KMS-11 (cell line): ENCODE results near the gene PPARA.

Experiments
- H2AFZ ChIP-seq: fragments of 200-600 bp; sonication (generic); 2 replicates; pipeline ENCODE4 v1.6.1; 2016; ENCODE audit warnings: antibody characterized with exemption, mixed run types, low read depth
- H3K27ac ChIP-seq: fragments of 200-600 bp; sonication (generic); 2 replicates; pipeline ENCODE4 v1.6.1; 2016; ENCODE audit warnings: mild to moderate bottlenecking, mixed run types
- H3K27me3 ChIP-seq: fragments of 200-600 bp; sonication (generic); 2 replicates; pipeline ENCODE4 v1.6.1; 2017; ENCODE audit warnings: mild to moderate bottlenecking, low read depth, mixed run types, moderate library complexity; ENCODE audit not compliant: insufficient read depth
- H3K36me3 ChIP-seq: fragments of 200-600 bp; sonication (generic); 2 replicates; pipeline ENCODE4 v1.6.1; 2017; ENCODE audit warnings: mild to moderate bottlenecking, mixed run types; ENCODE audit not compliant: insufficient read depth
- H3K4me1 ChIP-seq: fragments of 200-600 bp; sonication (generic); 2 replicates; pipeline ENCODE4 v1.6.1; 2016; ENCODE audit warnings: mild to moderate bottlenecking, low read depth, mixed run types; ENCODE audit not compliant: poor library complexity, severe bottlenecking
- H3K4me2 ChIP-seq: fragments of 200-600 bp; sonication (generic); 2 replicates; pipeline ENCODE4 v1.7.0; 2016; ENCODE audit warnings: mild to moderate bottlenecking, mixed run types
- H3K4me3 ChIP-seq: fragments of 200-600 bp; sonication (generic); IDR thresholded peaks from 2 replicates; pipeline ENCODE4 v1.6.1; 2017; ENCODE audit warnings: low read depth, low read length, mixed read lengths; ENCODE audit not compliant: insufficient read depth
- H3K79me2 ChIP-seq: fragments of 200-600 bp; sonication (generic); 2 replicates; pipeline ENCODE4 v1.6.1; 2016; ENCODE audit warnings: low read depth, mixed run types; ENCODE audit not compliant: insufficient read depth
- H3K9ac ChIP-seq: fragments of 200-600 bp; sonication (generic); 2 replicates; pipeline ENCODE4 v1.6.1; 2016; ENCODE audit warnings: mild to moderate bottlenecking, mixed run types
- H4K20me1 ChIP-seq: fragments of 200-600 bp; sonication (generic); 2 replicates; pipeline ENCODE4 v1.6.1; 2016; ENCODE audit warnings: mild to moderate bottlenecking, mixed run types; ENCODE audit not compliant: insufficient read depth
- TF ChIP-seq, protein P1 (sequence below): fragments of 200-600 bp; sonication (generic); conservative IDR thresholded peaks from 2 replicates; pipeline ENCODE4 v1.6.1; 2017; ENCODE audit warnings: low read depth, mild to moderate bottlenecking, antibody characterized with exemption, low read length, moderate library complexity, mixed read lengths

Gene PPARA

DNA sequence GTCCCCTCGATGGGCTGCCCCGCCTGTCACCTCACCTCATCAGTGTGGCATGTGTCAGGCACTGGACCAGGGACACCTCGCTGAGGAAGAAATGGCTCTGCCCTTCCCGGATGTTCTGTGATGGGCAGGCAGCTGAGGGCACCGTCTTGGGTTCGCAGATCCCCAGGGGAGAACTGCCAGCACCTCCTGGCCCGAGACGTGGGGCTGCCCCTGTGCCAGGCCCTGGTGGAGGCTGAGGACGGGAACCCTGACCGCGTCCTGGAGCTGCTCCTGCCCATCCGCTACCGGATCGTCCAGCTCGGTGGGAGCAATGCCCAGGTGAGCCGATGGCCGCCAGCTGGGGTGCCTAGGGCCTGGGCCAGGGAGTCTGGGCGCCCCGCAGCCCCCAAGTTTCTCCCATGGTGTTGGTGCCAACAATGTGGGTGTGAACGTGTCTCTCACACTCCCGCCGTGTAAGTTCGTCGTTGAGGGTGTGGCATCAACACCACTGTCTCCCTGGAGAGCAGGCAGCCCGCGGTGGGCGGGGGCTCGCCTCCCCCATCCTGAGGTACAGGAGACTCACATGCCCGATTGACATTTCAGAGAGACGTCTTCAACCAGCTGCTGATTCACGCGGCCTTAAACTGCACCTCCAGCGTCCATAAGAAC is 139.0 kb downstream of the PPARA start:
- TF ChIP-seq, protein P1, sequence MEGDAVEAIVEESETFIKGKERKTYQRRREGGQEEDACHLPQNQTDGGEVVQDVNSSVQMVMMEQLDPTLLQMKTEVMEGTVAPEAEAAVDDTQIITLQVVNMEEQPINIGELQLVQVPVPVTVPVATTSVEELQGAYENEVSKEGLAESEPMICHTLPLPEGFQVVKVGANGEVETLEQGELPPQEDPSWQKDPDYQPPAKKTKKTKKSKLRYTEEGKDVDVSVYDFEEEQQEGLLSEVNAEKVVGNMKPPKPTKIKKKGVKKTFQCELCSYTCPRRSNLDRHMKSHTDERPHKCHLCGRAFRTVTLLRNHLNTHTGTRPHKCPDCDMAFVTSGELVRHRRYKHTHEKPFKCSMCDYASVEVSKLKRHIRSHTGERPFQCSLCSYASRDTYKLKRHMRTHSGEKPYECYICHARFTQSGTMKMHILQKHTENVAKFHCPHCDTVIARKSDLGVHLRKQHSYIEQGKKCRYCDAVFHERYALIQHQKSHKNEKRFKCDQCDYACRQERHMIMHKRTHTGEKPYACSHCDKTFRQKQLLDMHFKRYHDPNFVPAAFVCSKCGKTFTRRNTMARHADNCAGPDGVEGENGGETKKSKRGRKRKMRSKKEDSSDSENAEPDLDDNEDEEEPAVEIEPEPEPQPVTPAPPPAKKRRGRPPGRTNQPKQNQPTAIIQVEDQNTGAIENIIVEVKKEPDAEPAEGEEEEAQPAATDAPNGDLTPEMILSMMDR, result no peak
- Histone ChIP-seq H4K20me1 (no peaks in the 10 kb centered on the region), H2AFZ (no peak overlapping the region), H3K27ac (no peak overlapping the region), H3K9ac (no peak overlapping the region), H3K4me1 (peaks cover 17% of the 10 kb centered on the region), H3K27me3 (no peaks in the 10 kb centered on the region), H3K4me2 (no peak overlapping the region), H3K4me3 (no peak overlapping the region), H3K79me2 (no peaks in the 10 kb centered on the region), H3K36me3 (no peaks in the 10 kb centered on the region)

DNA sequence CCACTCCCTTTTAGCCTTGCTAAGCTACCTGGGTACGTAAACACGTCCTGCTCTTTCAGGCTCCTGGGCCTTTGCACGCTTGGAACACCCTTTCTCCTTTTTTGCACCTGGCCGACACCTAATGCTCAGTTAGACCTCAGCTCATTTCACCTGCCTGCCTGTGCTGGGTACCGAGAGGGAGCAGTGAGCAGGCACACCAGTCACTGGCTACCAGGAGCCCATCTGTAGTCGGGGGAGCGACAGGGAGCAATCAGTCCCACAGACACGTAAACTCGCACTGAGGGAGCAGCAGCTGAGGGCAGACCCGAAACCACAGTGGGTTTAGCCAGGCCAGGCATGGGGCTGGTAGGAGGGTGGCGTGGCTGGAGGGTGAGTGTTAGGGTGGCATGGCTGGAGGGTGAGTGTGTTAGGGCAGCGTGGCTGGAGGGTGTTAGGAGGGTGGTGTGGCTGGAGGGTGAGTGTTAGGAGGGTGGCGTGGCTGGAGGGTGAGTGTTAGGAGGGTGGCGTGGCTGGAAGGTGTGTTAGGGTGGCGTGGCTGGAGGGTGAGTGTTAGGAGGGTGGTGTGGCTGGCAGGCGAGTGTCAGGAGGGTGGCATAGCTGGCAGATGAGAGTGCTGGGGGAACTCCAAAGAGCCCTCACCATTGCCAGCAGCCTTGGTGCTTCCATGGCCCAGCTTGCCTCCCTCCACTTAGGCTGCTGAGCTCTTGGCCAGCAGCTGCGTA is 140.0 kb downstream of the PPARA start:
- Histone ChIP-seq H3K4me1 (peaks cover 24% of the 10 kb centered on the region), H3K79me2 (no peaks in the 10 kb centered on the region), H3K4me3 (no peak overlapping the region), H3K9ac (no peak overlapping the region), H3K27me3 (no peaks in the 10 kb centered on the region), H2AFZ (no peak overlapping the region), H3K36me3 (no peaks in the 10 kb centered on the region), H4K20me1 (no peaks in the 10 kb centered on the region), H3K4me2 (no peak overlapping the region), H3K27ac (no peak overlapping the region)
- TF ChIP-seq, protein P1, result no peak

DNA sequence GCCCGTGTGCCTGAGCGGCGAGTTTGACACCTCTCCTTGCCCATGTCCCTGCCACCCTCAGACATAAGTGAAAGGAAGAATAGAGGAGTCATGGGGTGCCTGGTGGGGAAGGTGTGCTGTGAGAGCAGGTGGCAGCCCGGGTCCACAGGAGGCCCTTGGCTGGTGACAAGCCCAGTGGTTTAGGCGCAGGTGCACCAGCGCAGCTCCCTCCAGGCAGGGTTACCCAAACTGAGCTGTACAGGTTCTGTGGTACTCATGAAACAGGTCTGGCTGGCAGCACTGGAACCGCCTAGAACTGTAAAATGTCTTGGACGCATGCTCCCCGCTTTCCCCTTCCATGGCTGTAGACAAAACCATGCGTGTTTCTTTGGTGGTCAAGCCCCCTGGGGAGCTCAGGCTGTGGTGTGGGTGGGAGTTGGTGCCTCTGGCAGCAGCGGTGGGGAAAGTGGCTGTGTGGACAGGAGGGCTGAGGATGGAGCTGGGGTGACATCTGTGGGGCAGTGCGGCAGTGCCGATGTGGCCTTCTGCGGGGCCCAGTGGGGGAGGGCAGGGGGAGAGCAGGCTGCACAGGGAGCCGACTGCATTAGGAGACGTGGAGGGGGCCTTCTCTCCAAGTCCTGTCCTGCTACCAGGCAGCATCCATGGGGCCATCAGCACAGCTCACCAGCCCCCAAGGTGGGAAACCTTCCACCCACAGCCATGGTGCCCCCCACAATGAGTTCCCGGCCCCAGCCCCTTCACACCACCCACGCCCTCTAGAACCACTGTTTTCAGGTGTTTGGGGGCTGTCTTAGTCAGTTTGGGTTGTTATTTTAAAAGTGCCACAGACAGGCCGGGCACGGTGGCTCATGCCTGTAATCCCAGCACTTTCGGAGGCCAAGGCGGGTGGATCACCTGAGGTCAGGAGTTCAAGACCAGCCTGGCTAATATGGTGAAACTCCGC is 140.8 kb downstream of the PPARA start:
- TF ChIP-seq, protein P1, result no peak
- H3K4me1 ChIP-seq, result peaks cover 31% of the 10 kb centered on the region

DNA sequence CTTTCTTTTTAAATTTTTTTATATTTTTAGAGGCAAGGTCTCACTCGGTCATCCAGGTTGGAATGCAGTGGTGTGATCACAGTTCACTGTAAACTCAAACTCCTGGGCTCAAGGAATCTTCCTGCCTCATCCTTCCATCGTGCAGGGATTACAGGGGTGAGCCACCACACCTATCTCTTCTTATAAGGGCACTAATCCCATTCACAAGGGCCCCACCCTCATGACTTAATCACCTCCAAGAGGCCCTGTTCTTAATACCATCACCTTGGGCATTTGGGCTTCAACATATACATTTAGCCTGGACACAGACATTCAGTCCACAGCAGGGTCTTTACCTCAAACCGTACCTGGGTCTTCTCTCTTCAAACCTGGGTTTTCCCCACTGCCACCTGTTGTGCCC is 141.8 kb downstream of the PPARA start:
- Histone ChIP-seq H4K20me1 (no peaks in the 10 kb centered on the region), H2AFZ (no peak overlapping the region), H3K9ac (no peak overlapping the region), H3K4me3 (no peak overlapping the region), H3K4me1 (peaks cover 31% of the 10 kb centered on the region), H3K36me3 (no peaks in the 10 kb centered on the region), H3K27me3 (no peaks in the 10 kb centered on the region), H3K4me2 (no peak overlapping the region), H3K79me2 (peaks cover 2% of the 10 kb centered on the region; the same call in 1 of the 2 replicates), H3K27ac (no peak overlapping the region)
- TF ChIP-seq, protein P1, result no peak

More for the DNA sequence above, 140.8 kb downstream of the PPARA start:
- H3K36me3 ChIP-seq, result no peaks in the 10 kb centered on the region
- H2AFZ ChIP-seq, result no peak overlapping the region
- H3K4me3 ChIP-seq, result no peak overlapping the region
- H3K27ac ChIP-seq, result no peak overlapping the region
- no peak overlapping the region for H3K4me2 ChIP-seq
- H3K9ac ChIP-seq, result no peak overlapping the region
- H3K79me2 ChIP-seq, result no peaks in the 10 kb centered on the region
- no peaks in the 10 kb centered on the region for H4K20me1 ChIP-seq
- no peaks in the 10 kb centered on the region for H3K27me3 ChIP-seq
